Measurements from ENCODE around the gene LGR4.

GRCh38 chr11:27431808-27432207 lies 40.8 kb downstream of the LGR4 start:
- TF ChIP-seq GATA2 (IDR thresholded peaks at IDR 0.05; ENCODE audit: low read depth, low read length): no peak
- no peak for TF ChIP-seq GATA3 (IDR thresholded peaks at IDR 0.05; ENCODE audit: low read depth, low read length)
